H9 (cell line): Measurements from ENCODE around the gene PARP1. TPM values are rescaled to one million over a fixed set of nuclear protein-coding genes. Genes with fewer than 3 reads are reported as not detected.

Experiments
- DNase-seq: peaks from one replicate; pipeline ENCODE4 v3.0.0-alpha.2; 2017
- H2AFZ ChIP-seq: one replicate; pipeline ENCODE4 v1.6.1; 2013; ENCODE audit warnings: mild to moderate bottlenecking, low read length, control low read depth, moderate library complexity
- H2AK5ac ChIP-seq: 2 replicates; pipeline ENCODE4 v1.6.1; 2013; ENCODE audit warnings: low read length, control low read depth, mixed read lengths; ENCODE audit not compliant: insufficient read length
- H2BK120ac ChIP-seq: one replicate; pipeline ENCODE4 v1.6.1; 2013; ENCODE audit warnings: low read depth, mild to moderate bottlenecking, low read length, control low read depth, inconsistent platforms; ENCODE audit not compliant: poor library complexity, severe bottlenecking
- H2BK12ac ChIP-seq: 2 replicates; pipeline ENCODE4 v1.6.1; 2013; ENCODE audit warnings: low read length, control low read depth, mixed read lengths, low read depth; ENCODE audit not compliant: insufficient read length
- H2BK15ac ChIP-seq: 2 replicates; pipeline ENCODE4 v1.6.1; 2013; ENCODE audit warnings: low read depth, low read length, control low read depth
- H2BK20ac ChIP-seq: one replicate; pipeline ENCODE4 v1.6.1; 2013; ENCODE audit warnings: low read depth, mild to moderate bottlenecking, low read length, control low read depth, inconsistent platforms; ENCODE audit not compliant: poor library complexity, severe bottlenecking
- H2BK5ac ChIP-seq: 2 replicates; pipeline ENCODE4 v1.6.1; 2013; ENCODE audit warnings: low read length, control low read depth, mixed read lengths; ENCODE audit not compliant: insufficient read length
- H3K14ac ChIP-seq: 2 replicates; pipeline ENCODE4 v1.6.1; 2013; ENCODE audit warnings: low read length, control low read depth; ENCODE audit not compliant: insufficient read depth
- H3K18ac ChIP-seq: 2 replicates; pipeline ENCODE4 v1.6.1; 2013; ENCODE audit warnings: low read depth, mild to moderate bottlenecking, mixed read lengths, low read length, control low read depth; ENCODE audit not compliant: insufficient read length
- H3K23ac ChIP-seq: 2 replicates; pipeline ENCODE4 v1.6.1; 2013; ENCODE audit warnings: low read length, control low read depth, mixed read lengths, low read depth; ENCODE audit not compliant: insufficient read length
- H3K23me2 ChIP-seq: 2 replicates; pipeline ENCODE4 v1.6.1; 2013; ENCODE audit warnings: low read depth, mild to moderate bottlenecking, mixed read lengths, low read length, control low read depth; ENCODE audit not compliant: insufficient read length, poor library complexity, severe bottlenecking
- H3K27ac ChIP-seq: 2 replicates; pipeline ENCODE4 v1.5.1; 2013; ENCODE audit warnings: low read length, control low read depth, mixed read lengths, low read depth; ENCODE audit not compliant: insufficient read length
- H3K27me3 ChIP-seq: 2 replicates; pipeline ENCODE4 v1.6.1; 2013; ENCODE audit warnings: low read length, control low read depth, inconsistent platforms; ENCODE audit not compliant: insufficient read depth
- H3K4ac ChIP-seq: 2 replicates; pipeline ENCODE4 v1.6.1; 2013; ENCODE audit warnings: low read depth, mild to moderate bottlenecking, control low read depth, inconsistent platforms, low read length, moderate library complexity
- H3K4me1 ChIP-seq: 2 replicates; pipeline ENCODE4 v1.6.1; 2013; ENCODE audit warnings: low read length, control low read depth, inconsistent platforms; ENCODE audit not compliant: insufficient read depth
- H3K4me2 ChIP-seq: 2 replicates; pipeline ENCODE4 v1.6.1; 2013; ENCODE audit warnings: low read length, control low read depth, mixed read lengths; ENCODE audit not compliant: insufficient read length, insufficient read depth
- H3K56ac ChIP-seq: 2 replicates; pipeline ENCODE4 v1.6.1; 2013; ENCODE audit warnings: low read depth, mild to moderate bottlenecking, mixed read lengths, low read length, control low read depth; ENCODE audit not compliant: insufficient read length
- H3K79me1 ChIP-seq: 2 replicates; pipeline ENCODE4 v1.6.1; 2013; ENCODE audit warnings: low read depth, mild to moderate bottlenecking, moderate library complexity, low read length, control low read depth, inconsistent platforms; ENCODE audit not compliant: insufficient read depth, poor library complexity, severe bottlenecking
- H3K79me2 ChIP-seq: 2 replicates; pipeline ENCODE4 v1.6.1; 2013; ENCODE audit warnings: low read length, control low read depth, inconsistent platforms; ENCODE audit not compliant: insufficient read depth
- H3K9ac ChIP-seq: 2 replicates; pipeline ENCODE4 v1.6.1; 2013; ENCODE audit warnings: low read length, control low read depth, mixed read lengths; ENCODE audit not compliant: insufficient read length; ENCODE audit errors: extremely low read depth
- H3K9me3 ChIP-seq: one replicate; pipeline ENCODE4 v1.6.1; 2013; ENCODE audit warnings: low read depth, low read length, inconsistent platforms; ENCODE audit not compliant: control insufficient read depth
- H3T11ph ChIP-seq: one replicate; pipeline ENCODE4 v1.6.1; 2013; ENCODE audit warnings: mild to moderate bottlenecking, low read length, control low read depth, inconsistent platforms
- H4K20me1 ChIP-seq: one replicate; pipeline ENCODE4 v1.6.1; 2013; ENCODE audit not compliant: control insufficient read depth, insufficient read length, insufficient read depth
- H4K5ac ChIP-seq: 2 replicates; pipeline ENCODE4 v1.6.1; 2013; ENCODE audit warnings: low read depth, mild to moderate bottlenecking, mixed read lengths, low read length, control low read depth; ENCODE audit not compliant: insufficient read length
- H4K8ac ChIP-seq: replicated peaks from 2 replicates; pipeline ENCODE4 v1.6.1; 2013; ENCODE audit warnings: low read length, control low read depth, mixed read lengths, low read depth; ENCODE audit not compliant: insufficient read length
- H4K91ac ChIP-seq: 2 replicates; pipeline ENCODE4 v1.6.1; 2013; ENCODE audit warnings: low read depth, mild to moderate bottlenecking, moderate library complexity, mixed read lengths, low read length, control low read depth; ENCODE audit not compliant: insufficient read length
- H3K27ac Mint-ChIP-seq, 3 experiments: 2 replicates in 2 of 3; 3 replicates in 1 of 3; pipeline ENCODE4 v1.8.0; 2020 to 2021; ENCODE audit warnings: mixed read lengths in 3 of 3, mild to moderate bottlenecking in 1 of 3, moderate library complexity in 1 of 3
- H3K27me3 Mint-ChIP-seq: 2 replicates; pipeline ENCODE4 v1.8.0; 2021; ENCODE audit warnings: low read depth, mild to moderate bottlenecking, moderate library complexity, mixed read lengths
- H3K36me3 Mint-ChIP-seq, 3 experiments: 2 replicates in 2 of 3; 3 replicates in 1 of 3; pipeline ENCODE4 v1.8.0; 2020 to 2021; ENCODE audit warnings: low read depth in 3 of 3, mixed read lengths in 3 of 3; ENCODE audit not compliant: insufficient read depth in 1 of 3
- H3K4me1 Mint-ChIP-seq, 2 experiments: 2 replicates each; pipeline ENCODE4 v1.8.0; 2020; ENCODE audit warnings: mixed read lengths in 2 of 2
- H3K4me3 Mint-ChIP-seq, 2 experiments: 2 replicates in 1 of 2; 3 replicates in 1 of 2; pipeline ENCODE4 v1.8.0; 2020 to 2021; ENCODE audit warnings: mild to moderate bottlenecking in 2 of 2, mixed read lengths in 2 of 2, moderate library complexity in 1 of 2
- H3K9me3 Mint-ChIP-seq, 2 experiments: 2 replicates in 1 of 2; 3 replicates in 1 of 2; pipeline ENCODE4 v1.8.0; 2020; ENCODE audit warnings: mild to moderate bottlenecking in 2 of 2, mixed read lengths in 2 of 2, moderate library complexity in 1 of 2
- CTCF ChIP-seq: fragments of 200-600 bp; sonication (generic); conservative IDR thresholded peaks from 3 replicates; pipeline ENCODE4 v1.8.0; 2021; ENCODE audit warnings: antibody characterized with exemption, mild to moderate bottlenecking
- WGBS: extraction: QIAGEN DNeasy Blood & Tissue Kit; methylation state at CpG from one replicate; pipeline ENCODE4 v1.1.7; 2013; ENCODE audit warnings: missing lambda C conversion rate, low lambda C conversion rate, mixed read lengths; ENCODE audit not compliant: insufficient read length; ENCODE audit errors: extremely low coverage; 5-methylcytosine and 5-hydroxymethylcytosine counted together
- total RNA-seq: library from RNA; stranded (reverse); gene quantifications from 2 replicates; pipeline ENCODE4 v1.2.1, GENCODE V29; 2021

The PARP1 gene
- total RNA-seq, 1 experiment from 2014 or later, result 337 TPM

GRCh38 chr1:226417350-226417749 lies 9.5 kb upstream of the PARP1 start:
- no peak for TF ChIP-seq CTCF
- Histone ChIP-seq H4K20me1 (no peaks in the 10 kb centered on the region), H3K23me2 (no peaks in the 10 kb centered on the region), H4K8ac (no peak overlapping the region), H3K9me3 (no peaks in the 10 kb centered on the region), H2AFZ (no peak overlapping the region), H3K4me2 (no peak overlapping the region), H2BK20ac (no peak overlapping the region), H4K5ac (no peak overlapping the region), H3T11ph (no peak overlapping the region), H2BK120ac (no peak overlapping the region), H3K9ac (no peak overlapping the region), H2BK5ac (no peak overlapping the region), H3K79me2 (no peaks in the 10 kb centered on the region), H3K23ac (no peak overlapping the region), H3K18ac (no peak overlapping the region), H3K4ac (no peak overlapping the region), H4K91ac (no peak overlapping the region), H3K14ac (no peak overlapping the region), H3K27me3 (no peaks in the 10 kb centered on the region), H3K79me1 (no peaks in the 10 kb centered on the region), H2BK12ac (no peak overlapping the region), H3K4me1 (no peaks in the 10 kb centered on the region), H3K27ac (no peak overlapping the region), H3K56ac (no peak overlapping the region), H2AK5ac (no peak overlapping the region), H2BK15ac (no peak overlapping the region)
- WGBS, result no CpG with 5 or more reads among the region's 6 CpGs
- Mint-ChIP-seq H3K9me3 (no peaks in the 10 kb centered on the region), H3K27me3 (peaks cover 1% of the 10 kb centered on the region), H3K36me3 (no peaks in the 10 kb centered on the region), H3K4me3 (no peak overlapping the region), H3K4me1 (peaks cover 11 to 12% of the 10 kb centered on the region in 2 experiments), H3K27ac (no peak overlapping the region)
- no peak for DNase-seq
